MM.1S (cell line): ENCODE data around the gene NGB.

Experiments used
- EZH2 ChIP-seq: fragments of 300-600 bp; sonication (generic); optimal IDR thresholded peaks from 2 replicates; pipeline ENCODE3; 2017; ENCODE audit warnings: low read depth, mild to moderate bottlenecking, antibody characterized with exemption, low read length, mixed read lengths
- EZH2phosphoT487 ChIP-seq: fragments of 300-600 bp; sonication (generic); IDR thresholded peaks from 2 replicates; pipeline ENCODE4 v1.6.1; 2018; ENCODE audit warnings: antibody characterized with exemption, low read length
- TF ChIP-seq, protein P1 (sequence below): fragments of 300-600 bp; sonication (generic); IDR thresholded peaks from 2 replicates; pipeline ENCODE4 v1.5.1; 2016; ENCODE audit warnings: antibody characterized with exemption, low read length, mixed read lengths

DNA sequence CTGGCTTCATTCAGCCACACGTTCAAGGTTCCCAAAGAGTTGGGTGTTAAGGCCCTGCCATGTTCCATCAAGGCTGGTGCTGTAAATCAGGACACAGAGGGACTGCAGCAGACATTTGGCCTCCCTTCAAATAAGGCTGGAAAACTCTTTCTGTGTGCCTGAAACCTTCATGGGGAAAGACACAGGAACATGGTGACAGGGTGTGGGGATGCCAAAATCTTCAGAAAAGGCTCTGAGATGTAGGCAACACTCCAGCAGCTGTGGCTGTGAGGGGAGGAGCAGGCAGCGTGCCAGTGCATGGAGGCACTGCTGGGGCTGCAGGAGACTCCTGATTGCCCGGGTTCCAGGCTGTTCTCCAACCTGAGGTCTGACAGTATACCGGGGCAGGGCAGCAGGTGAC, 34.7 kb upstream of the NGB start:
- TF ChIP-seq, protein P1, sequence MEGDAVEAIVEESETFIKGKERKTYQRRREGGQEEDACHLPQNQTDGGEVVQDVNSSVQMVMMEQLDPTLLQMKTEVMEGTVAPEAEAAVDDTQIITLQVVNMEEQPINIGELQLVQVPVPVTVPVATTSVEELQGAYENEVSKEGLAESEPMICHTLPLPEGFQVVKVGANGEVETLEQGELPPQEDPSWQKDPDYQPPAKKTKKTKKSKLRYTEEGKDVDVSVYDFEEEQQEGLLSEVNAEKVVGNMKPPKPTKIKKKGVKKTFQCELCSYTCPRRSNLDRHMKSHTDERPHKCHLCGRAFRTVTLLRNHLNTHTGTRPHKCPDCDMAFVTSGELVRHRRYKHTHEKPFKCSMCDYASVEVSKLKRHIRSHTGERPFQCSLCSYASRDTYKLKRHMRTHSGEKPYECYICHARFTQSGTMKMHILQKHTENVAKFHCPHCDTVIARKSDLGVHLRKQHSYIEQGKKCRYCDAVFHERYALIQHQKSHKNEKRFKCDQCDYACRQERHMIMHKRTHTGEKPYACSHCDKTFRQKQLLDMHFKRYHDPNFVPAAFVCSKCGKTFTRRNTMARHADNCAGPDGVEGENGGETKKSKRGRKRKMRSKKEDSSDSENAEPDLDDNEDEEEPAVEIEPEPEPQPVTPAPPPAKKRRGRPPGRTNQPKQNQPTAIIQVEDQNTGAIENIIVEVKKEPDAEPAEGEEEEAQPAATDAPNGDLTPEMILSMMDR, result no peak
- TF ChIP-seq EZH2 (no peak), EZH2phosphoT487 (no peak)
